GM19397 (cell line): Measurements from ENCODE around the gene GMPPA.

Experiments
- ATAC-seq: cut with Tn5 transposase; IDR thresholded peaks from one replicate; pipeline ENCODE4 v1.9.1; 2021; ENCODE audit warnings: mild to moderate bottlenecking, moderate library complexity; ENCODE audit not compliant: unreplicated experiment

Gene GMPPA

DNA sequence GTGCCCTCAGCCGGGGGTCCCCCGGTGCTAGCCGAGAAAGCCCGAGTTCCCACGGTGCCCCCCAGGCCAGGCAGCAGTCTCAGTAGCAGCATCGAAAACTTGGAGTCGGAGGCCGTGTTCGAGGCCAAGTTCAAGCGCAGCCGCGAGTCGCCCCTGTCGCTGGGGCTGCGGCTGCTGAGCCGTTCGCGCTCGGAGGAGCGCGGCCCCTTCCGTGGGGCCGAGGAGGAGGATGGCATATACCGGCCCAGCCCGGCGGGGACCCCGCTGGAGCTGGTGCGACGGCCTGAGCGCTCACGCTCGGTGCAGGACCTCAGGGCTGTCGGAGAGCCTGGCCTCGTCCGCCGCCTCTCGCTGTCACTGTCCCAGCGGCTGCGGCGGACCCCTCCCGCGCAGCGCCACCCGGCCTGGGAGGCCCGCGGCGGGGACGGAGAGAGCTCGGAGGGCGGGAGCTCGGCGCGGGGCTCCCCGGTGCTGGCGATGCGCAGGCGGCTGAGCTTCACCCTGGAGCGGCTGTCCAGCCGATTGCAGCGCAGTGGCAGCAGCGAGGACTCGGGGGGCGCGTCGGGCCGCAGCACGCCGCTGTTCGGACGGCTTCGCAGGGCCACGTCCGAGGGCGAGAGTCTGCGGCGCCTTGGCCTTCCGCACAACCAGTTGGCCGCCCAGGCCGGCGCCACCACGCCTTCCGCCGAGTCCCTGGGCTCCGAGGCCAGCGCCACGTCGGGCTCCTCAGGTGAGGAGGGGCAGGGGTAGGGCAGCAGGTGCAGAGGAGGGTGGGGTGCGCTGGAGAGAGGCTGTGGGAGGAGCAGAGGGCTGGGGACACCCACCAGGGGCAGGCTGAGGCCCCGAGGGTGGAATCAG is 14.1 kb upstream of the GMPPA start:
- ATAC-seq: no peak

DNA sequence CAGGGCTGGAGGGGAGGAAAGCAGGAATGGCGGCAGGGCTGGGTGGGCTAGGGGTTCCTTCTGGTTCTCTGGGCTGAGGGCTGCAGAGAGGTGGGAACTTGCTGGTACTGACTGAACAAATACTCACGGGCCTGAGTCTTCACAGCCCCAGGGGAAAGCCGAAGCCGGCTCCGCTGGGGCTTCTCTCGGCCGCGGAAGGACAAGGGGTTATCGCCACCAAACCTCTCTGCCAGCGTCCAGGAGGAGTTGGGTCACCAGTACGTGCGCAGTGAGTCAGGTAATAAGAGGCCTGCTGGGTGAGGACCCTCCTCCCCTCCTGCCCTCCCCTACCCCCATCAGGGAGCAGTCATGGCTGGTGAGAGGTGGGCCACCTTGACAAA is 13.5 kb upstream of the GMPPA start:
- no peak for ATAC-seq

DNA sequence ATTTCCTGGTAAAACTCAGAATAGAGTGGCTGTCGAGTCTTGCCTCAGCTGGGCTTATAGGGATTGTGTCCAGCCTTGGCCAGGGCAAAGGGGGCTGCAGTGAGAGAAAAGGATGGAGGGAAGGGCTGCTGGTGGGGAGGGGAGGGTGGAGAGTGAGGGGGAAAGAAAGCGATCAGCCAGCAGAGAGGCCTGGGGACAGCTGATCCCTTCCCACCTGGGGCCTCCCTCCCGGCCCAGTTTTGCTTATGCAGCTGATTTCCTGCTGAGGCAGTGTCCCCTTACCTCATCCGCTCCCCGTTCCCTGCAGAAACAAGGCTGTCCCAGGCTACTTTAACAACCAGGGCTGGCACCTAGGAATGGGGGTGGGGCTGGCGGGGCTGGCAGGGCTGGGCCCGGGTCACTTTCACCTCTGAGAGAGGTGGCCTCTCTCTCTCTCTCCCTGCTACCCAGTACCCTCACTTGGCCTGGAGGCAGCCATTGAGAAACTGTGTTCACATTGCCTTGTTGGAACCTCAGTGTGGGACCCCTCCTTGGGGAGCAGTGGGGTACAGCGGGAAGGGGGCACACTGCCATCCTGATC is 12.2 kb upstream of the GMPPA start:
- no peak for ATAC-seq

DNA sequence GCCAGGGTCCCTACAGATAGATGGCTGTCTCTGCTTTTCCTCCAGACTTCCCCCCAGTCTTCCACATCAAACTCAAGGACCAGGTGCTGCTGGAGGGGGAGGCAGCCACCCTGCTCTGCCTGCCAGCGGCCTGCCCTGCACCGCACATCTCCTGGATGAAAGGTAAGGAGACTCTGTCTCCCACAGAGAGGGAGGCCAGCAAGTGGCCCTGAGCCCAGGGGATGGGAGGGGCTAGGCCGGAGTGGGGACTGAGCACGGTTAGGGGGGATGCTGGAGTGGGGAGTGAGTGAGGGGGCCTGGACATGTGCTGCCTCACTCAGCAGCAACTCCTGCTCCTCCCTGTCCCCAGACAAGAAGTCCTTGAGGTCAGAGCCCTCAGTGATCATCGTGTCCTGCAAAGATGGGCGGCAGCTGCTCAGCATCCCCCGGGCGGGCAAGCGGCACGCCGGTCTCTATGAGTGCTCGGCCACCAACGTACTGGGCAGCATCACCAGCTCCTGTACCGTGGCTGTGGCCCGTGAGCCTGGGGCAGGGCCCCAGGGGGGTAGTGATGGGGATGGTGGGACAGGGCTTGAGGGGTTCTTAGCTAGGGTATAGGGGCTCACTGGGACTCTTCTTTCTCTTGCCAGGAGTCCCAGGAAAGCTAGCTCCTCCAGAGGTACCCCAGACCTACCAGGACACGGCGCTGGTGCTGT is 10.4 kb upstream of the GMPPA start:
- no peak for ATAC-seq

DNA sequence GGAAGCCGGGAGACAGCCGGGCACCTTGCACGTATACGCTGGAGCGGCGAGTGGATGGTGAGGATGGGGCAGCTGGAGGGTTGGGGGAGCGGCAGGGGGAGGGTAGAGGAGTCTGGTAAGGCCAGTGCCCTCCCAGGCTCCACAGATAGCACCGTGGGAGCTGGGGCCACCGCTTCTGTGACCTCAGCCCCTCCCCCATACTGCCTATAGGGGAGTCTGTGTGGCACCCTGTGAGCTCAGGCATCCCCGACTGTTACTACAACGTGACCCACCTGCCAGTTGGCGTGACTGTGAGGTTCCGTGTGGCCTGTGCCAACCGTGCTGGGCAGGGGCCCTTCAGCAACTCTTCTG is 9.9 kb upstream of the GMPPA start:
- ATAC-seq: no peak

DNA sequence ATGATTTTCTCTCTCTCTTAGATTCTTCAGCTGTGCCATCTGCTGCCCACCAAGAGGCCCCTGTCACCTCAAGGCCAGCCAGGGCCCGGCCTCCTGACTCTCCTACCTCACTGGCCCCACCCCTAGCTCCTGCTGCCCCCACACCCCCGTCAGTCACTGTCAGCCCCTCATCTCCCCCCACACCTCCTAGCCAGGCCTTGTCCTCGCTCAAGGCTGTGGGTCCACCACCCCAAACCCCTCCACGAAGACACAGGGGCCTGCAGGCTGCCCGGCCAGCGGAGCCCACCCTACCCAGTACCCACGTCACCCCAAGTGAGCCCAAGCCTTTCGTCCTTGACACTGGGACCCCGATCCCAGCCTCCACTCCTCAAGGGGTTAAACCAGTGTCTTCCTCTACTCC is 9.4 kb upstream of the GMPPA start:
- ATAC-seq: no peak

DNA sequence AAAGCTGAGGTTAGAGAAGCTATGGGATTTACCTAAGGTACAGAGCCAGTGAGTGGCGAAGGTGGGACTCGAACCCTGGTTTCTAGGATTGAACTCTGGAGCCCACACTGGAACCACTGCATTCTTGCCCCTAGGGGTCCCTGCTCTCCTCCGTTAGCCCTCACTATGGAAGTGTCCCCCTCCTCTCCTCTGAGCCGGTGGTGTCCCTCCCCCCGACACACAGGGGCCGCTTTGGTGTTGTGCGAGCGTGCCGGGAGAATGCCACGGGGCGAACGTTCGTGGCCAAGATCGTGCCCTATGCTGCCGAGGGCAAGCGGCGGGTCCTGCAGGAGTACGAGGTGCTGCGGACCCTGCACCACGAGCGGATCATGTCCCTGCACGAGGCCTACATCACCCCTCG is 8.5 kb upstream of the GMPPA start:
- ATAC-seq: no peak

DNA sequence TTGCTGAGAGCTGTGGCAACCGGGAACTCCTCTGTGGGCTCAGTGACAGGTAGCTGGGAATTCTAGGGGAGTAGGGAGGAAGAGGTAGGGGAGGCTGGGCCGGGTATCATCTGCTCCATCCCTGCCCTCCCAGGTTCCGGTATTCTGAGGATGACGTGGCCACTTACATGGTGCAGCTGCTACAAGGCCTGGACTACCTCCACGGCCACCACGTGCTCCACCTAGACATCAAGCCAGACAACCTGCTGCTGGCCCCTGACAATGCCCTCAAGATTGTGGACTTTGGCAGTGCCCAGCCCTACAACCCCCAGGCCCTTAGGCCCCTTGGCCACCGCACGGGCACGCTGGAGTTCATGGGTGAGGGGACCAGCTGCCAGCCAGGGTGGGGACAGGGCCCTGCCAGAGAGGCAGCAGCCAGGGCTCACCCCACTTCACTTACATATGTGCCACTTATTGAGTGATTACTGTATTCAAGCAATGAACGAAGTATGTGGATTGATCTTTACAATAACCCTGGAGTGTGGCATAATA is 8.0 kb upstream of the GMPPA start:
- ATAC-seq: no peak

DNA sequence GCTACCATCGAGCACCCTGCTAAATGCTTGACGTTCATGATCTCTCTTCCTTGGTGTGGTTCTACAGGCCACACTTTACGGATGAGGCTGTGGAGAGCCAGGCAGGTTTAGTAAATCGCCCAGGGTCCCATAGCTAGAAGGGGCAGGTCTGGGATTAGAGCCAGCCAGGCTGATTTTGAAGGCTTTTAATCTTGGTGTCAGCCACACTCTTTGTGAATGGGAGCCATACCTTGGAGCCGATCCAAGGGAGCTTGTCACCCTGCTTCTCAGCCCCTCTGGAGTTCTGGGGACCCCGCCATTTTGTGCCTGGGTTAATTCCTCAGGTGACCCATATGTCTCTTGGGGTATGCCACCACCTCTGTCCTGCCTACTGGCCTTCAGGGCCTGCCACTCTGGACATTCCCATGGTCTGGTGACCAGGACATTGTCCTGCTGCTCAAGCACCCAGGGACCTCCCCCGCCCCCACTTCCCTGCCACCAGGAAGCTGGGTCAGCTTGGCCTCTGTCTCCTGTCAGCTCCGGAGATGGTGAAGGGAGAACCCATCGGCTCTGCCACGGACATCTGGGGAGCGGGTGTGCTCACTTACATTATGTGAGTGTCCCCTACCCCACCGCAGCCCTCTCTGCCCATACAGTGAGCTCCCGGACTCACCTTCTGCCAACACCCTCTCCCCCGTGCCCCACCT is 7.3 kb upstream of the GMPPA start:
- no peak for ATAC-seq

DNA sequence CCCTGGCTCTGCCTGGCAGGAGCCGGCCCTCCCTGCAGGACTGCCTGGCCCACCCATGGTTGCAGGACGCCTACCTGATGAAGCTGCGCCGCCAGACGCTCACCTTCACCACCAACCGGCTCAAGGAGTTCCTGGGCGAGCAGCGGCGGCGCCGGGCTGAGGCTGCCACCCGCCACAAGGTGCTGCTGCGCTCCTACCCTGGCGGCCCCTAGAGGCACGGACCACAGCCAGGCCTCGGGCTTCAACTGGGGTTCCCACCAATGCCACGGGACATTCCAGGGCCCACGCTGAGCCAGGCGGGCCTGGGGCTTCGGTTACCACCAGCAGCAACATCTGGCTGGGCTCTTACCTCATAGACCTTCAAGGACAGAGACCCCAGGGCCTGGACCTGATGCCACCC is 6.1 kb upstream of the GMPPA start:
- no peak for ATAC-seq

DNA sequence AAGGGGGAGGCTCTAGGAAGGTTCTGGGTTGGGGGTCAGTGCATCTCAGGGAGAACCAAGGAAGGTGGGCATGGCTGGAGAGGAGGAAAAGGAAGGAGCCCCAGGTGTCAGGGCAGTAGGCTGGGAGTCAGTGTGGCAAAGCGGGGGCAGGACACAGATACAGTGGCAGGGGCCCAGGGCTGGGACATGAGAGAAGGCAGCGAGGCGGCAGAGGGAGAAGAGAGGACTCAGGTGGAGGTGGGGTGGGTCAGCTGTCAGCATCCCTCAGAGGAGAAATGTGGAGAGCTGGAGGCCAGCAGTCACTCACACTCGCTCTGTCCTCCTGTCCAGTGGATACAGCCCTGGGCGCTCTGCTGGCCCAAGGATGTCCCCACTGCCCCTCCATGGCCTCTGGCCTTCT is 5.6 kb upstream of the GMPPA start:
- ATAC-seq: no peak

DNA sequence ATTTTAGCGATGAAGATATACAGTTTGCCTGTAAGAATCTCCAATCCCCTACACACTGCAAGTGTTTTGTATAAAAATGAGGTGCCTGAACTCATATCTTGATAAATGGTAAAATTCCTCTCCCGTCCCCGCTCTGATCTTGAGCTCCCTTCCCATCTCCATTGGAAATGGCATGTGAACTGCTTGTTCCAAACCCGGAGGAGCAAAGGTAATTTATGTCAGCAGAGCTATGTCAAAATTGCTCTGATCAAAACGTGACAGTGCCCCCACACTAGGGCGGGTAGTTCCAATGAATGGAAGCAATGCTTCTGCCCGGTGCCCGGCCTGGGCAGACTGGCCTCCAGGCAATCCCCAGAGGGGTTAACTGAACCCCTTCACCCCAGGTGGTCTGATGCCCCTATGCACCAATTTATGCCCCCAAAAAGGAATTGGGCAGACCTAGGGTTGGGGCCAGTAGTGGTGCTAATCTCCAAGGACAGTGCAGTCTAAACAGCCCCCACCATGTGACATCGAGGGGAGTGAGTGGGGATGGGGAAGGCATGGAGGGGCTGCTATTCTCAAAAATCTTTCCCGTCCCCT is 3.6 kb upstream of the GMPPA start:
- no peak for ATAC-seq

DNA sequence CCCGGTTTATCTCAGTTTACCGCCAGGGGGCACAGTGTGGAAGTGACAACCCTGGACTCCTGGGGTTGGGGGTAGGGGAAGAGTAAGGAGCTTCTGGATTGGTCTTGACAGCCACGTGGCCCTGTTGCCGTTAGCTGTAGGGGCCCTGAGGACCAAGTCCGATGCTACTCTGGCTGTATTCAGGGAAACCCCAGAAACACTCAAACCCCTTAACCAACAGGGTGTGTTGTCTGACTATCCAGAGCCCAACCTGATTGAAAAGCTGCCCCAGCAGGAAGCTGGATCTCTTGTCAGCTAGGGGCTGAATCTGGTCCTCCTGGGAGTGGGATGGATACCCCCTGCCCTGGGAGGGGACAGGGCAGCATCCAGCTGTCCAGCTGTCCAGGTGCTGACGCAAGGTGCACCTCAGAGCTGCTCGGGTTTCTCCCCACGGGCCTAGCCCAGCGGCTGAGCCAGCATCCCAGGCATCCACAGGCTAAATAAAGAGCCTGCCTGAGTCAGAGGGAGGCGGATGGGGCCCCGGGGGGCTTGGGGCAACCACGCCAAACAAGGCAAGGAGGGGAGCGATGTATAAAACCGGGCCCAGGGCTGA is 3.1 kb upstream of the GMPPA start:
- peak; percentile 24 for ATAC-seq

DNA sequence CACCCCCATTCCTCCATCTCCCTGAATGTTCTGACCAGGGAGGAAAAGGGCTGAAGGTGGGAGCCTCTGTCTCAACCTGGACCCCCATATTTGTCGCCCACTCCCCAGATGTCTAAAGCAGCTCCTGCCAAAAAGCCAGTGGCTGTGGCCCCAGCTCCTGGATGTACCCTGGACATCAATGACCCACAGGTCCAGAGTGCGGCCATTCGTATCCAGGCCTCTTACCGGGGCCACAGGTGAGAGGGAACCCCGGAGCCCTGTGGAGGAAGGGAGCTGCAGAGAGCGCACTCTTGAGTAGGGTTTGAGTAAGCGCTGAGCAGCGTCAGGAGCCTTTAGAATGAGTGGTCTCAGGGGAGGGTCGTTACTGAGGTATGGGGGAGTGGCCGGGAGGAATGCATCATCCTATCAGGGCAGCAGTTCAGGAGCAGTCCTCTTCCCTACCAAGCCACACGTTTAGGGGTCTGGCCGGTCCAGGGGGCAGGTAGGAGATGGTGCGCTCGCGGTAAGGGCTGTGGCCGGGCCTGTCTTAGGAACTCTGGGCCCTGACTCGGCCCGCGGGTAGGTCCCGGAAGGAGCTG is 2.4 kb upstream of the GMPPA start:
- no peak for ATAC-seq

DNA sequence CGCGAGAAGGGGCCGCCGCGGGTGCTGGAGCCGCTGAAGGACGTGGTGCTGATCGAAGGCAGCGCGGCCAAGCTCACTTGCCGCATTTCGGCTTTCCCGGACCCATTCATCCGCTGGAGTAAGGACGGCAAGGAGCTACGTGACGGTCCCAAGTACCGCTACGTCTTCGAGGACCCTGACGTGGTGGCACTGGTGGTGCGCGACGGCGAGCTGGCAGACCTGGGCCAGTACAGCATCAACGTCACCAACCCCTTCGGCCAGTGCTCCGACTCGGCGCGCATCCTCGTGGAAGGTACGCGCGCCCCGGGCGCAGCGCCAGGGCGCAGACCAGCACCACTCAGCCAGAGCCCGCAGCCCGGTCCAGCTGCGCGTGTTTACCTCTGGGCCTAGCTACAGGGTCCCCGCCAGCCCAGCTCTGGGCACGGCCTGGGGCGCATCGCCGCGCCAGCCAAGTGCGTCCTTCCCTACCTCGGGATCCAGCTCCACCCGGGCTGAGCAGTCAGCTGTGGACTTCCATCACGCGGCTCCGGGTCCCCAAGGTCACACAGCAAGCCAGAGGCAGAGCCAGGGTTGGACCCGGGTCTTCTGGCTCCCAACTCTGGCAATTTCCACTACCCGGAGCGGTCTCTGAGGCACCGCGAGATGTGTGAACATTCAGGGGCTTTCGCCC is 1.7 kb upstream of the GMPPA start:
- ATAC-seq: no peak

DNA sequence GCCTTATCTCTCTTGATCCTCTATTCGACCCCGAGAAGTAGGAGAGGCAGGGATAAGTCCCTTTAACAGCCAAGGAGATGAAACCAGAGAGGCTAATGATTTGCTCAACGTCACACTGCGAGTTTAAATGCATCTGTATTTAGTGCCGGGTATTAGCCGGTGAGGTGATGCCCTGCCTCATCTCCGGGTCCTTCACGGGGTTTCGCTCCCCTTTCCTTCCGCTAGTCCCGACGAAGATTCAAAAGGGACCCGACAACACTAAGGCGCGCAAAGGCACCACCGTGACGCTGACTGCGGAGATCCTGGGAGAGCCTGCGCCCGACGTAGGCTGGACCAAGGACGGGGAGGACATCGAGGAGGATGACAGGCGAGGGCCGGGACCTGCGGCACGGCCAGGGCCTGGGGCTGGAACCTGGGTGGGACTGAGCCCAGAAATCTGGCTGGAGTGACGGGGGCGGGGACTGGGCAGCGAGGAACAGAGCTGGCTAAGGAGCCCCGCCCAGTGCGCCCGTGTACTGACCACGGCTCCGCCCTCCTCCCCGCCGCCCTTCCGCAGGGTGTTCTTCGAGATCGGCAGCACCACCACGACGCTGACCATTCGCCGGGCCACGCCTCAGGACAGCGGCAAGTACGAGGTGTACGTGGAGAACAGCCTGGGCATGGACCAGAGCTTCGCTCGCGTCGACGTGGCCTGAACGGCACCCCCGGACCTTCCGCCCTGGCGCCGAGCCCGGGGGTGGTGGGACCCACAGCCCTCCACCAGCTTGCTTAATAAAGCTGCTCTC is 1.0 kb upstream of the GMPPA start:
- ATAC-seq: no peak

DNA sequence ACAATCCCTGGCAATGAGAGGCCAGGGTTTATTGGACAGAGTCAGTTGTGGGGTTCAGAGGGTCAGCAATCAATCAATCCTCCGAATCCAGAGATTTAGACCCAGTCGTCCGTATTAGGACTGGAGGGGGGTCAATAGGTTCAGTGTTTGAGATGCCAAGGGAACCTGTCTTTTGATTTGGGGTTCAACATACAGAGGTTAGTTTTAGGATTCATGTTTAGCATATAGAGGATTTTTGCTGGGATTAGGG is 292 bp downstream of the GMPPA start:
- no peak for ATAC-seq

DNA sequence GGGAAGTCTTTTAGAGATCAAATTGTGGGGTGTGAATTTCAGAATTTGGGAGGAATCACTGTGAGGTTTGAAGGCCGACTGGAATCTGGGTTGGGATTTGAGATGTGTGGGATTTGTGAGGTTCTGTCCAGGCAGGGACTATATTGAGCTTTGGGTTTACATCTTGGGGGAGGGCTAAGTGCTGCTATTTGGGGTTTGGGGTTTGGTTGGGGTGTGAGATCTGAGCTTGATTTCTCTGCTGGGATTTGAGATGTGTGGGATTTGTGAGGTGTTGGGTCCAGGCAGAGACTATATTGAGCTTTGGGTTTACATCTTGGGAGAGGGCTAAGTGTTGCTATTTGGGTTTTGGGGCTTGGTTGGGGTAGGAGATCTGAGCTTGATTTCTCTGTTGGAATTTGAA is 864 bp downstream of the GMPPA start:
- ATAC-seq: no peak

DNA sequence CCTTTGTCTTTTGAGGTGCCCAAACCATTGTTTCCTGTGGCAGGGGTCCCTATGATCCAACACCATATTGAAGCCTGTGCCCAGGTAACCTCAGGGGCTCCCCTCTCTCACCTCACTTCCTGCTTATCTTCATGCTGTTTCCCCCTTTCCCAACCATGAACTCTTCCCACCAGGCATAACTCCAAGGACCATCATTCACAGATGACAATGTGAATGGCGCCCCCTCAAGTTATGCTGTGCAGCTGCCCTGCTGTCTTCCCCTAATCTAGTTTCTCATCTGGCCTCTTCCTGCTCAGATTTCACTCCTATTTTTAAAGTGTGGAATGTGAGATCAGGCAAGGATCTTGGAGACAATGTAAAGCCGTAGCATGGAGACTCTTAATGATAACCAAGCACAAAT is 1.4 kb downstream of the GMPPA start:
- no peak for ATAC-seq
